ENCODE measurements around the gene ARID5B.

GRCh38 chr10:61869774-61870525 lies 31.5 kb upstream of the ARID5B start:
- TF ChIP-seq CTCF (IDR thresholded peaks at IDR 0.05; ENCODE audit: low read length): no peak
- TF ChIP-seq EZH2phosphoT487 (IDR thresholded peaks at IDR 0.05; ENCODE audit: low read length): no peak
- TF ChIP-seq EZH2 (optimal IDR thresholded peaks at IDR 0.05; ENCODE audit: low read depth, low read length): no peak
